ENCODE data around the gene C9orf78.

C9orf78 gene, protein sequence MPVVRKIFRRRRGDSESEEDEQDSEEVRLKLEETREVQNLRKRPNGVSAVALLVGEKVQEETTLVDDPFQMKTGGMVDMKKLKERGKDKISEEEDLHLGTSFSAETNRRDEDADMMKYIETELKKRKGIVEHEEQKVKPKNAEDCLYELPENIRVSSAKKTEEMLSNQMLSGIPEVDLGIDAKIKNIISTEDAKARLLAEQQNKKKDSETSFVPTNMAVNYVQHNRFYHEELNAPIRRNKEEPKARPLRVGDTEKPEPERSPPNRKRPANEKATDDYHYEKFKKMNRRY

DNA sequence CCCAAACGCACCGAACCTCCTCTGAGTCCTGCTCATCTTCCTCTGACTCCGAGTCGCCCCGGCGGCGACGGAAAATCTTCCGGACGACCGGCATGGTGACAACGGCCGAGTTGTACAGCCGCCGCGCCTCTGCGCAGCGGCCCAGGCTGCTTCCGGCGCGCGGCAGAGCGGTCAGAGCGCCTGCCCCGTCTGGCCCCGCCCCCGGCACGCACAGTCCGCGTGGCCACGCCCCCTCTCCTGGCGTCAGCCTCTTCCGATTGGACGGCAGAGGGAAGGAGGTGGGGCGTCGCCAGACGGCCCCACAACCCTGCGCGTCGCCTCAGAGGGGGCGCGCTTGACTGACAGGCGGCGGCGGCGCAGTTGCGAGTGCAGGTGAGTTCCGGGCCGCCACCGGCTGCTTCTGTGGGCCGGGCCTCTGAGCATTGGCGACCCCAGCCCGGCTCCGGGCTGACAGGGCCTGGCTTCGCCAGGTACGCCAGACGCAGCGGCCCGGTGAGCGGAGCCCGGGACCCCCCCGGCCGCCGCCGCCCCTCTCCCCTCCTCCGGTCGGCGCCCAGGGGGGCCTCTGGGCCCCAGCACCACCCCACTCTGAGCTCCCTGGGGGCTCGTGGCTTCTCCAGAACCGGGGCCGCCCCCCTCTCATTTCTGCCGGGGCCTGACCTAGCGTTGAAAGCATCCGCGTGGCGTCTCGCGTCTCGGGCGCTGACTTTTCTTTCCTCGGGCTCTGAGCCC, at the start of gene C9orf78, which contains the start of gene USP20:
TSS of gene C9orf78 (minus strand) at position 148 of the 732 bp plus-strand sequence. CDS start at position 94, 54 bp downstream.
TSS of gene USP20 (plus strand) at position 331 of the 732 bp plus-strand sequence. CDS start 17,098 bp downstream, outside the sequence.
- peak; percentile 97 for DNase-seq (ENCODE audit: low read depth)
- TF ChIP-seq, protein P1, sequence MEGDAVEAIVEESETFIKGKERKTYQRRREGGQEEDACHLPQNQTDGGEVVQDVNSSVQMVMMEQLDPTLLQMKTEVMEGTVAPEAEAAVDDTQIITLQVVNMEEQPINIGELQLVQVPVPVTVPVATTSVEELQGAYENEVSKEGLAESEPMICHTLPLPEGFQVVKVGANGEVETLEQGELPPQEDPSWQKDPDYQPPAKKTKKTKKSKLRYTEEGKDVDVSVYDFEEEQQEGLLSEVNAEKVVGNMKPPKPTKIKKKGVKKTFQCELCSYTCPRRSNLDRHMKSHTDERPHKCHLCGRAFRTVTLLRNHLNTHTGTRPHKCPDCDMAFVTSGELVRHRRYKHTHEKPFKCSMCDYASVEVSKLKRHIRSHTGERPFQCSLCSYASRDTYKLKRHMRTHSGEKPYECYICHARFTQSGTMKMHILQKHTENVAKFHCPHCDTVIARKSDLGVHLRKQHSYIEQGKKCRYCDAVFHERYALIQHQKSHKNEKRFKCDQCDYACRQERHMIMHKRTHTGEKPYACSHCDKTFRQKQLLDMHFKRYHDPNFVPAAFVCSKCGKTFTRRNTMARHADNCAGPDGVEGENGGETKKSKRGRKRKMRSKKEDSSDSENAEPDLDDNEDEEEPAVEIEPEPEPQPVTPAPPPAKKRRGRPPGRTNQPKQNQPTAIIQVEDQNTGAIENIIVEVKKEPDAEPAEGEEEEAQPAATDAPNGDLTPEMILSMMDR (IDR thresholded peaks at IDR 0.05; ENCODE audit: insufficient read depth, low read depth, low read length, missing control alignments): no peak
- H3K4me3 ChIP-seq (ENCODE audit: low read length): peak within 1 kb of the TSS; percentile 91

DNA sequence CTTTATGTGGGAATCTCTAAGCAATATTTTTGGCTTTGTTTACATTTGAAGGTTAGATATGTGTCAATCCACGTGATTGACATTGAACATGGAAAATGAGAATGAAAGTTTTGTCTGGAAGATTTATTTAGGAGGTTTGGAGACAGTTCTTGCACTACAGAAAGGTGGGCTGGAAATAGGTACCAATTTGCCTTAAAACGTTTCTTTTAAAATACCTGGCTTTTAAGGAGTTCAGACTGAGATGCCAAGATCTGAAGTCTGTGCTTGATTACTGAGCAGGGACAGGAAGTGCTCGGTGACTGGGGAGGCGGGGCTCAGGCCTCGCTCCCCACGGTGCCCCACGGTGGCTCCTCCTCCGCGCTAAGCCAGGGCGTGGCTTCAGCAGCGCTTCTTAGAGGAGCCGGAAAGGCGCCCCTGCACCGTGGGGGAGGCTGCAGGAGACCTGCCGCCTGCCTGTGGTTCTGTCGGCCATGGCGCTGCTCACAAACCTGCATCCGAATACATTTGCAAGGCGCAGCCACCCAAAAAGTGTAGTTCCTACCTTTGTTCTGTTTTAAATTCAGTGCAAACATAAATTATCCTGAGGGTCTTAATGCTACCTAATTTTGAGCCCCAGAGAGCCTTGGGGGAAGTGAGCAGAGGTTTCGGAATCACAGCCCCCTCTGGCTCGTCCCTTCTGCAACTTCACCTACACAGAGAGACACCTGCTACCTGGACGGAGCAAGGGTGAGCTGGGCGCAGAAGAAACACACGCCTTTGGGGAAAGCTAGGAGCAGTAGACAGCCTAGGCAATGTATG, 49.3 kb upstream of the C9orf78 start:
- DNase-seq (ENCODE audit: low read depth): peak; percentile 87

DNA sequence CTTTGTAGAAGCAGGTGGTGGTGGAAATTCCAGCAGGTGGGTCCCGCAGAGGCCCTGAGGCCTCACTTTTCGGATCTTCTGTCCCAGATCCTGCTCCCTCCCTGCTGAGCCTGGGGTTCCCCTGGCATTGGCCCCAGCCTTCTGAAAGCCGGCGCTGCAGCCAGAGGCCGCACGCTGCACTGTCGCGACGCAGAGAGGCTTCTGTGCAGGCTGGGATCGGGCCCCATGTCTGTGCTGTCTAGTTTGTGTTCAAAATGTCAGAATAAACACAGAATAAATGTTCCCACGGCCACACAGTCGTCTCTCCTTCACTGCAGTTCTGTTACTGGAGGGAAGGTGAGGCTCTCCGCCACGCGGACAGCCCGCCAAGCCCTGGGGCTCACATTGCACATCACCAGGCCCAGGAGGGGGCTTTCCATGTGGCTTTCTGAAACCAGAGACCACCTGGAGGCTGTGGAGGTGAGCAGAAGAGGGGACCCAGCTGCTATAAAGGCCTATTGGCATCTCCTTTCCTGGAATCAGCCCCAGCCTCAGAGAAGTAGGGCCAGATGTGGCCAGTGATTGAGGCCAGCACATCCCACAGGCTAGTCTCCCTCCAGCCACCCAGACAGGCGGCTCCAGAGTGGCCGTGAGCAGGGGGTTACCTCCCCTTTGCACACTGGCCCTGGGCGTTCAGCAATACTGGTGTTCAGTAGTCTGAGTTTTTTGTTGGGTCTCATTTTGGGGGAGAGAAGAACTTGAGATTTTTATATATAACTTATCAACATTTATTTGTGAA, 46.7 kb upstream of the C9orf78 start:
- TF ChIP-seq, protein P1 (IDR thresholded peaks at IDR 0.05; ENCODE audit: insufficient read depth, low read depth, low read length, missing control alignments): no peak
- H3K4me3 ChIP-seq (ENCODE audit: low read length): no peak overlapping the region
- DNase-seq (ENCODE audit: low read depth): no peak

More for the DNA sequence above, 49.3 kb upstream of the C9orf78 start:
- peak overlapping the region; percentile 40 for H3K4me3 ChIP-seq (ENCODE audit: low read length)
- TF ChIP-seq, protein P1 (IDR thresholded peaks at IDR 0.05; ENCODE audit: insufficient read depth, low read depth, low read length, missing control alignments): no peak

DNA sequence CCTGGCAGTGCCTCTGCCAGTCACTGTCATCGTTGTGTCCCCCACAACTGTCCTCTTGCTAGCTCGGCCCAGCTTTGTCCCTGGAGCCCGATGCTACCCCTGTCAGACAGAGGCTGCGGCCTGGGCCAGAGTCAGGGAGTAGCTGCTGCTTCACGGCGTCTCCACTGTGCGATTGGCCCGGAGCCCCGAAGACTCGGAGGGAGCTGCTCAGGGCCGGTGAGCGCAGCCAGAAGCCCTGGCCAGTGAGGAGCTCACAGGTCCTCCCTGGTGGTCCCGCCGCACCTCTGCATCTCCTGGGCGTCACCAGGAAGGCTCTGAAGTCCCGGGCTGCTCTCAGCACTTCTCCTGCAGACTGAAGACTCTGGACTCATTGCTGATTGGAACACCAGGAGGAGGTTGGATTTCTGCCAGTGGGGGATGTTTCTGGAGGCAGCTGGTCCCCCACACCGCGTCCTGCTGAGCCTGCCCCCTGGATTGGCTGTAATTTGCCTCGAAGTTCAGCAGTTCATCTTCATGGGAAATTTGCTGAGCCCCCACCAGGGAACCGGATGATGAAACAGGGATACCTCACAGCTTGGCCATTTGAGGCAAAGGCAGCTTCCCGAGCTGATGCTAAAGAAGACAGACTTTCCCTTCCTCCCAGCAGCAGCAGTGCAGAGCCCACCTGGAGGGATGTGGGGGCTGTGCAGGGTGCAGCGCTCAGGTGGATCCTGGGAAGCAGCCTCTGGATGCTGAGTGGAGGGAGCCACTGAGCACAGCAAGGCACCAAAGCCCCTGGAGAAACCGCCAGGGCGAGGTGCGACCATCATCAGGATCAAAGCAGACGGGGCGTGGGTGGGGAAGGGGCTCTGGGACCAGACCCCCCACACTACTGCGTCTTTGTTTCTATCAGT, 45.8 kb upstream of the C9orf78 start:
- no peak for DNase-seq (ENCODE audit: low read depth)
- no peak overlapping the region for H3K4me3 ChIP-seq (ENCODE audit: low read length)
- TF ChIP-seq, protein P1 (IDR thresholded peaks at IDR 0.05; ENCODE audit: insufficient read depth, low read depth, low read length, missing control alignments): no peak

DNA sequence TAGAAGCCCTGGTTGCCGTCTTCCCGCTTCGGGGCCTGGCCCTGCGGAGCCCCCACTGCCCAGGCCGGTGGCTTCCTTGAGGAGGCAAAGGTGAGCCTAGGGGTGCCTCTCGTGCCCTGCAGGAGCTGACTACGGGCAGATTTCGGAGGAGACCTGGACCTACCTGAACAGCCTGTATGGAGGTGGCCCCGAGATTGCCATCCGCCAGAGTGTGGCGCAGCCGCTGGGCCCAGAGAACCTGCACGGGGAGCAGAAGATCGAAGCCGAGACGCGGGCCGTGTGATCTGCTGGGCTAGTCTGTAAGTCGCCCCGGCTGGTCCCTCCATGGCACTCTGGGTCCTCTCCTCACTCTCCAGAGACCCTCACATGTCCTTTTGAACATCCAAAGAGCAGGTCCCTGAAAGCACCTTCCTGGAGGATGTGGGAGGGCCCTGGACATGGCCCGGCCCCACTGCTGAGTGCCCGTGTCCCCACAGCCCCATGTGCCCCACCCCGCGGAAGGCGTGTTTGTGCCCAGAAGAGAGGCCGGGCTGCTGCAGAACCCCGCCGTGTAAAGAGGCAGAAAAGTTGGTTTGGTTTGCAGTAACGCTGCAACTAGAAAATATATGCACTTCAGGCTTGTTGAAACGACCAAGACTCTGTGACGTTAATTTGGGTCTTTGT, 45.0 kb upstream of the C9orf78 start:
- TF ChIP-seq, protein P1 (IDR thresholded peaks at IDR 0.05; ENCODE audit: insufficient read depth, low read depth, low read length, missing control alignments): no peak
- H3K4me3 ChIP-seq (ENCODE audit: low read length): no peak overlapping the region
- DNase-seq (ENCODE audit: low read depth): no peak

Data from epithelial cell of esophagus (primary cell).